Measurements from ENCODE around the gene CEL.

GRCh38 chr9:133102190-133103021, 40.6 kb downstream of the CEL start:
- no peak for TF ChIP-seq YY1 (IDR thresholded peaks at IDR 0.05; ENCODE audit: insufficient read depth, insufficient read length)
- TF ChIP-seq ZNF274 (IDR thresholded peaks at IDR 0.05; ENCODE audit: low read depth, low read length), result no peak
- TF ChIP-seq SUZ12 (IDR thresholded peaks at IDR 0.05; ENCODE audit: extremely low read depth, insufficient read depth, insufficient read length), result no peak
